AG04450 (cell line): Measurements from ENCODE around the gene PRR36. TPM values are rescaled to one million over a fixed set of nuclear protein-coding genes. Genes with fewer than 3 reads are reported as not detected.
A peak's percentile ranks its signal among the peaks of the same experiment; 100 is the strongest.

Experiments used
- CTCF ChIA-PET: fragments of 300-600, 350-600 bp; formaldehyde crosslinking; extraction: SDS; loops from one replicate; lab custom pipeline; 2022; ENCODE audit warnings: antibody characterized with exemption, inconsistent platforms; lab: Charles Lee
- POLR2A ChIA-PET: fragments of 350-600 bp; formaldehyde crosslinking; extraction: SDS; loops from one replicate; lab custom pipeline; 2021; ENCODE audit warnings: antibody characterized with exemption, inconsistent platforms; lab: Yijun Ruan, JAX
- DNase-seq: peaks from one replicate; pipeline ENCODE4 v3.0.0-alpha.2; 2011; ENCODE audit warnings: low read depth, low spot score
- H3K27ac ChIP-seq: one replicate; pipeline ENCODE4 v1.5.1; 2012; ENCODE audit warnings: low read depth, low read length, control low read depth
- H3K27me3 ChIP-seq: one replicate; pipeline ENCODE4 v1.6.0; 2012; ENCODE audit warnings: low read length; ENCODE audit not compliant: control insufficient read depth, insufficient read depth
- H3K4me3 ChIP-seq: 2 replicates; pipeline ENCODE4 v1.5.1; 2011; ENCODE audit warnings: mild to moderate bottlenecking, low read depth, low read length, control low read depth
- H3K9me3 ChIP-seq: 2 replicates; pipeline ENCODE4 v1.5.1; 2012; ENCODE audit warnings: low read length; ENCODE audit not compliant: control insufficient read depth, insufficient read depth
- polyA plus RNA-seq: library from polyadenylated mRNA; depleted of rRNA; stranded (reverse); fragments of >200 nt; gene quantifications from 2 replicates; pipeline ENCODE4 v1.2.3, GENCODE V29; 2011
- TF ChIP-seq, protein P1 (sequence below): IDR thresholded peaks from 2 replicates; pipeline ENCODE4 v1.5.1; 2011; ENCODE audit warnings: low read depth, low read length, control low read depth, inconsistent platforms

The PRR36 gene
- polyA plus RNA-seq, 1 experiment = not detected

DNA sequence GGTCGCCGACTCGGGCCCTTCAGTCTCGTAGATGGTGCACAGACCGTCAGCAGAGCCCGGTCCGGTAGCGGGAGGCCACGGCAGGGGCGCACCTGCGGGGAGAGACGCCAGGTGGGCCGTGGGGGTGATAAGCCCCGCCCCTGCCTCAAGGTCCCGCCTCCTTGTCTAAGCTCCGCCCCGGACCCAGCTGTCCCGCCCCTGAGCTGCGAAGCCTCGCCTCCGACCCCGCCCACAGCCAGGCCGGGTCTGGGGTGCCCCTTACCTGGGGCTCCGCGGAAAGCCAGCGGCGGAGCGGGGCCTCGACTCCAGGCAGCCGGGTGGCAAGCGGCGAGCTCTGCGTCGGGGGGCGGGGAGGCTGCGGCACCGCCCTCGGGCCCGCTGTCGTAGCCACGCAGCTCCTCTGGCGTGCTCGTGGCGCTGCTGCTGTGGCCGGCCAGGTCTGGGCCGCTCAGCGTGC lies 4.7 kb downstream of the PRR36 start:
- Histone ChIP-seq H3K27ac (no peak overlapping the region), H3K27me3 (peaks cover 25% of the 10 kb centered on the region), H3K9me3 (peaks cover 4% of the 10 kb centered on the region; the same call in 1 of the 2 replicates), H3K4me3 (peak overlapping the region; percentile 44)
- POLR2A ChIA-PET = interaction anchor here (0.8 to 1.3 kb wide), 2 partner anchors 34 to 51 kb away, joined by 4 read pairs; partner anchors contain the start of genes MAP2K7 and SNAPC2
- CTCF ChIA-PET = interaction anchor here (0.6 to 2.2 kb wide), 13 partner anchors 8 to 74 kb away, joined by 3 to 15 read pairs (median 7); partner anchors contain the start of genes LRRC8E, SNAPC2 and TIMM44
- DNase-seq = no peak
- TF ChIP-seq, protein P1, sequence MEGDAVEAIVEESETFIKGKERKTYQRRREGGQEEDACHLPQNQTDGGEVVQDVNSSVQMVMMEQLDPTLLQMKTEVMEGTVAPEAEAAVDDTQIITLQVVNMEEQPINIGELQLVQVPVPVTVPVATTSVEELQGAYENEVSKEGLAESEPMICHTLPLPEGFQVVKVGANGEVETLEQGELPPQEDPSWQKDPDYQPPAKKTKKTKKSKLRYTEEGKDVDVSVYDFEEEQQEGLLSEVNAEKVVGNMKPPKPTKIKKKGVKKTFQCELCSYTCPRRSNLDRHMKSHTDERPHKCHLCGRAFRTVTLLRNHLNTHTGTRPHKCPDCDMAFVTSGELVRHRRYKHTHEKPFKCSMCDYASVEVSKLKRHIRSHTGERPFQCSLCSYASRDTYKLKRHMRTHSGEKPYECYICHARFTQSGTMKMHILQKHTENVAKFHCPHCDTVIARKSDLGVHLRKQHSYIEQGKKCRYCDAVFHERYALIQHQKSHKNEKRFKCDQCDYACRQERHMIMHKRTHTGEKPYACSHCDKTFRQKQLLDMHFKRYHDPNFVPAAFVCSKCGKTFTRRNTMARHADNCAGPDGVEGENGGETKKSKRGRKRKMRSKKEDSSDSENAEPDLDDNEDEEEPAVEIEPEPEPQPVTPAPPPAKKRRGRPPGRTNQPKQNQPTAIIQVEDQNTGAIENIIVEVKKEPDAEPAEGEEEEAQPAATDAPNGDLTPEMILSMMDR = no peak

DNA sequence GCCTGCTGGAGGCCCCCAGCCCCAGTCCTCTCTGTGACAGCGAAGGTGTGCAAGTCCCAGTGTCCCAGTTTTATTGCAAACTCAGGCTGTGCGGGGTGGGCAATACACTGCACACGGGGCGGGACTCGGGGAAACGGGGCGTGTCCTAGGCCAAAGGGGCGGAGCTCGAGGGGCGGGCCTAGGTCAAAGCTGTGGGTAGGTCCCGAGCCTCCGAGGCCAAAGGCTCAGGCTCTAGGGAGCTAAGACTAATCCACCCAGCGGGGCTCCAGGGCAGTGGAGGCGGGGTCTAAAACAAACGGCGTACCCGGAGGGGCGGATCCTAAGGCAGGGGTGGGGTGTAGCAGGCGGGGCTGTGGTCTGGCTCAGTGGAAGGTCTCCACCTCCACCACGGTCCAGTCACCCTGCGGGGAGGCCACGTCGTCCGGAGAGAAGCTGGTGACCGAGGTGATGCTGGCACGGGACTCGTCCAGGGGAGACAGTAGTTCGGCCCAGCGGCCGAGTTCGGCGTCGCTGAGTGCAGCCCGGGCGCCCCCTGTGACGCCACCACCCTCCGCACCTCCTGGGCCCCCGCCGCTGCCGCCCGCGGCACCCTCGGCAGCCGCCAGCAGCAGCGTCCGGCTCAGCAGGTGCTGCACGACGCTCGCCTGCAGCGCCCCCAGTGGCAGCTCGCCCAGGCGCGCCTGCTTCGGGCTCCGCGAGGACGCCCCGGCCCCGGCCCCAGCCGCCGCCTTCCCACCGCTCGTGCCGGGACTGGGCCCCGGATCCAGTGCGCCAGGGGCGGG lies 5.3 kb downstream of the PRR36 start:
- POLR2A ChIA-PET = interaction anchor here (0.8 to 1.3 kb wide), 4 partner anchors 20 to 52 kb away, joined by 3 to 4 read pairs (median 4); partner anchors contain the start of genes LRRC8E, MAP2K7 and SNAPC2
- CTCF ChIA-PET = interaction anchor here (0.6 to 2.2 kb wide), 16 partner anchors 9 to 401 kb away, joined by 3 to 15 read pairs (median 6); partner anchors contain the start of genes LRRC8E, SNAPC2 and TIMM44

DNA sequence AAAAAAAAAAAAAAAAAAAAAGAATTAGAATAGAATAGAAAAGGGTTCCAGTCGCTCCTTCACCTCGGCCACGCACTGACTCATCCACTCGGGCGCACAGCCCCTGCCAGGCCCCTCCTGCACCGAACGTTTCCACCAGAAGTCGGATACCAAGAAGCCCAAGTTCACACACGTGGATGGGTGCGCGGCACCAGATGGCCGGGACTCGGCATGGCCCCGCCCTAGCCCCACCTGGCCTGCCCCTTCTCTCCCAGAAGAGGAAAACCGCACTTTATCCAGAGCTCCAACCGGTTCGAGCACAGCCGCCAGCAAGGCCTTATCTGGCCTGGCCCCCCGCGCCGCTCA lies 5.9 kb downstream of the PRR36 start:
- H3K27me3 ChIP-seq = peaks cover 15% of the 10 kb centered on the region
- no peak overlapping the region for H3K27ac ChIP-seq
- no peak for DNase-seq
- TF ChIP-seq, protein P1 = no peak
- peaks cover 4% of the 10 kb centered on the region; the same call in 1 of the 2 replicates for H3K9me3 ChIP-seq
- CTCF ChIA-PET = interaction anchor here (0.6 to 2.2 kb wide), 11 partner anchors 9 to 402 kb away, joined by 3 to 15 read pairs (median 7); partner anchors contain the start of genes LRRC8E and SNAPC2
- H3K4me3 ChIP-seq = no peak overlapping the region
- POLR2A ChIA-PET = interaction anchor here (1.0 to 1.2 kb wide), 2 partner anchors 20 kb away, joined by 3 to 4 read pairs; partner anchors contain the start of gene LRRC8E

More for the DNA sequence above, 5.3 kb downstream of the PRR36 start:
- peak overlapping the region; percentile 50 for H3K4me3 ChIP-seq
- DNase-seq = no peak
- H3K27me3 ChIP-seq = peaks cover 21% of the 10 kb centered on the region
- H3K9me3 ChIP-seq = peaks cover 4% of the 10 kb centered on the region; the same call in 1 of the 2 replicates
- no peak overlapping the region for H3K27ac ChIP-seq
- TF ChIP-seq, protein P1 = peak; percentile 43

DNA sequence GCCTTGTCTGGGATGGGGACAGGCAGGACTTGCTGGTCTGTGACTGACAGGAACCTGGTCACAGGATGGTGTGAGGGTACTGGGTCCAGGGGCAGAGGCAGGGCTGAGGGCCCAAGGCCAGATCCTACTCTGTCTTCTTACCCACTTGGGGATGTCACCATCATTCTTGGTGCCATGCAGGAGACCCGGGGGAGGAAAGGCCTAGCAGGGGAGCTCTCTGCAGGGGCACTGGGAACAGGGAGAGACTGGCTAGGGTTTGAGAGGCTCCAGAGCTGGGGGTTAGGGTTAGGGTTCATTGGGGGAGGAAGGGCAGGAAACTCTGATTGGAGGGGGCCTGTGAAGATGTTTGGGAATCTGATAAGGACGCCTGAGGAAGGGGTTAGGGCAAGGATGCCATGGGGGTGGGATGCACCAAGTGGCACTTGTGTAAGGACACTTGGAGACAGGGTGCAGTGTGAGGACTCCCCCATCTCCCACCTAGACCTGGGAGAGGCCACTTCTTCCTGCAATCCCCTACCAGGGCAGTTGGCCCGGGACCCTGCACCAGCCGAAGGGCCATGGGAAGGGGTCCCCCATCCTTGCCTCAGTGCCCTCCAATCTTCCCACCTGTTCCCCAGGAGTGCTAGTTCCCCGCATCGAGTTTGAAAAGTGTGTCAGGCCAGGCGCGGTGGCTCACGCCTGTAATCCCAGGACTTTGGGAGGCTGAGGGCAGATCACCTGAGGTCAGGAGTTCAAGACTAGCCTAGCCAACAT lies 6.9 kb downstream of the PRR36 start:
- no peak for DNase-seq
- Histone ChIP-seq H3K9me3 (peaks cover 4% of the 10 kb centered on the region; the same call in 1 of the 2 replicates), H3K4me3 (no peak overlapping the region), H3K27me3 (peaks cover 8% of the 10 kb centered on the region), H3K27ac (no peak overlapping the region)
- TF ChIP-seq, protein P1 = no peak
- POLR2A ChIA-PET = no interaction called here
- CTCF ChIA-PET = no interaction called here
